Measurements from ENCODE around the gene SYNDIG1L. TPM values are rescaled to one million over a fixed set of nuclear protein-coding genes. Genes with fewer than 3 reads are reported as not detected.

SYNDIG1L gene
- polyA plus RNA-seq, 4 donors, result 0.21 to 0.29 (median 0.26) TPM

GRCh38 chr14:74434294-74434693 is 8.3 kb upstream of the SYNDIG1L start:
- DNase-seq (ENCODE audit: low read depth in 4 of 4, low spot score in 2 of 4), result no peak

- no peak for DNase-seq (ENCODE audit: low read depth in 4 of 4, low spot score in 2 of 4)
Measured at GRCh38 chr14:74429991-74430390, 4.0 kb upstream of the SYNDIG1L start.

- DNase-seq (ENCODE audit: low read depth in 4 of 4, low spot score in 2 of 4), result no peak
Measured at GRCh38 chr14:74429221-74429691, 3.2 kb upstream of the SYNDIG1L start.

- no peak for DNase-seq (ENCODE audit: low read depth in 4 of 4, low spot score in 2 of 4)
Measured at GRCh38 chr14:74427651-74428050, 1.6 kb upstream of the SYNDIG1L start.

GRCh38 chr14:74425525-74426201 is 347 bp downstream of the SYNDIG1L start:
- no peak for DNase-seq (ENCODE audit: low read depth in 4 of 4, low spot score in 2 of 4)

GRCh38 chr14:74424606-74425005 is 1.4 kb downstream of the SYNDIG1L start:
- no peak for DNase-seq (ENCODE audit: low read depth in 4 of 4, low spot score in 2 of 4)

GRCh38 chr14:74423246-74423645 is 2.8 kb downstream of the SYNDIG1L start:
- no peak for DNase-seq (ENCODE audit: low read depth in 4 of 4, low spot score in 2 of 4)

- DNase-seq (ENCODE audit: low read depth in 4 of 4, low spot score in 2 of 4), result no peak
Measured at GRCh38 chr14:74421981-74422380, 4.0 kb downstream of the SYNDIG1L start.

GRCh38 chr14:74419086-74419485 is 6.9 kb downstream of the SYNDIG1L start:
- no peak for DNase-seq (ENCODE audit: low read depth in 4 of 4, low spot score in 2 of 4)

- no peak for DNase-seq (ENCODE audit: low read depth in 4 of 4, low spot score in 2 of 4)
Measured at GRCh38 chr14:74418031-74418430, 8.0 kb downstream of the SYNDIG1L start.

- no peak for DNase-seq (ENCODE audit: low read depth in 4 of 4, low spot score in 2 of 4)
Measured at GRCh38 chr14:74417611-74418010, 8.4 kb downstream of the SYNDIG1L start.

- no peak for DNase-seq (ENCODE audit: low read depth in 4 of 4, low spot score in 2 of 4)
Measured at GRCh38 chr14:74417201-74417600, 8.8 kb downstream of the SYNDIG1L start.

- DNase-seq (ENCODE audit: low read depth in 4 of 4, low spot score in 2 of 4), result no peak
Measured at GRCh38 chr14:74415115-74415437, 10.9 kb downstream of the SYNDIG1L start.

- DNase-seq (ENCODE audit: low read depth in 4 of 4, low spot score in 2 of 4), result no peak
Measured at GRCh38 chr14:74414403-74415114, 11.5 kb downstream of the SYNDIG1L start.

GRCh38 chr14:74413627-74414026 is 12.4 kb downstream of the SYNDIG1L start:
- no peak for DNase-seq (ENCODE audit: low read depth in 4 of 4, low spot score in 2 of 4)

GRCh38 chr14:74412753-74413152 is 13.3 kb downstream of the SYNDIG1L start:
- no peak for DNase-seq (ENCODE audit: low read depth in 4 of 4, low spot score in 2 of 4)

- DNase-seq (ENCODE audit: low read depth in 4 of 4, low spot score in 2 of 4), result no peak
Measured at GRCh38 chr14:74411671-74412070, 14.3 kb downstream of the SYNDIG1L start.

- DNase-seq (ENCODE audit: low read depth in 4 of 4, low spot score in 2 of 4), result no peak
Measured at GRCh38 chr14:74409441-74409840, 16.6 kb downstream of the SYNDIG1L start.

- DNase-seq (ENCODE audit: low read depth in 4 of 4, low spot score in 2 of 4), result no peak
Measured at GRCh38 chr14:74408870-74409269, 17.1 kb downstream of the SYNDIG1L start.

GRCh38 chr14:74407801-74408154 is 18.2 kb downstream of the SYNDIG1L start:
- no peak for DNase-seq (ENCODE audit: low read depth in 4 of 4, low spot score in 2 of 4)

GRCh38 chr14:74407021-74407800 is 18.8 kb downstream of the SYNDIG1L start:
- DNase-seq (ENCODE audit: low read depth in 4 of 4, low spot score in 2 of 4), result no peak

- DNase-seq (ENCODE audit: low read depth in 4 of 4, low spot score in 2 of 4), result no peak
Measured at GRCh38 chr14:74405663-74406062, 20.3 kb downstream of the SYNDIG1L start.
